ENCODE results near the gene GUCY2D. TPM values are rescaled to one million over a fixed set of nuclear protein-coding genes. Genes with fewer than 3 reads are reported as not detected.

GUCY2D gene
- total RNA-seq, 1 donor: not detected

- H3K4me3 ChIP-seq (ENCODE audit: low read depth, low read length): no peak overlapping the region
- no peak for DNase-seq (ENCODE audit: low read depth)
- TF ChIP-seq, protein P1, sequence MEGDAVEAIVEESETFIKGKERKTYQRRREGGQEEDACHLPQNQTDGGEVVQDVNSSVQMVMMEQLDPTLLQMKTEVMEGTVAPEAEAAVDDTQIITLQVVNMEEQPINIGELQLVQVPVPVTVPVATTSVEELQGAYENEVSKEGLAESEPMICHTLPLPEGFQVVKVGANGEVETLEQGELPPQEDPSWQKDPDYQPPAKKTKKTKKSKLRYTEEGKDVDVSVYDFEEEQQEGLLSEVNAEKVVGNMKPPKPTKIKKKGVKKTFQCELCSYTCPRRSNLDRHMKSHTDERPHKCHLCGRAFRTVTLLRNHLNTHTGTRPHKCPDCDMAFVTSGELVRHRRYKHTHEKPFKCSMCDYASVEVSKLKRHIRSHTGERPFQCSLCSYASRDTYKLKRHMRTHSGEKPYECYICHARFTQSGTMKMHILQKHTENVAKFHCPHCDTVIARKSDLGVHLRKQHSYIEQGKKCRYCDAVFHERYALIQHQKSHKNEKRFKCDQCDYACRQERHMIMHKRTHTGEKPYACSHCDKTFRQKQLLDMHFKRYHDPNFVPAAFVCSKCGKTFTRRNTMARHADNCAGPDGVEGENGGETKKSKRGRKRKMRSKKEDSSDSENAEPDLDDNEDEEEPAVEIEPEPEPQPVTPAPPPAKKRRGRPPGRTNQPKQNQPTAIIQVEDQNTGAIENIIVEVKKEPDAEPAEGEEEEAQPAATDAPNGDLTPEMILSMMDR (IDR thresholded peaks at IDR 0.05; ENCODE audit: insufficient read depth, low read depth, low read length): no peak
Measured at GRCh38 chr17:8003594-8004181, 1.3 kb downstream of the GUCY2D start.

DNA sequence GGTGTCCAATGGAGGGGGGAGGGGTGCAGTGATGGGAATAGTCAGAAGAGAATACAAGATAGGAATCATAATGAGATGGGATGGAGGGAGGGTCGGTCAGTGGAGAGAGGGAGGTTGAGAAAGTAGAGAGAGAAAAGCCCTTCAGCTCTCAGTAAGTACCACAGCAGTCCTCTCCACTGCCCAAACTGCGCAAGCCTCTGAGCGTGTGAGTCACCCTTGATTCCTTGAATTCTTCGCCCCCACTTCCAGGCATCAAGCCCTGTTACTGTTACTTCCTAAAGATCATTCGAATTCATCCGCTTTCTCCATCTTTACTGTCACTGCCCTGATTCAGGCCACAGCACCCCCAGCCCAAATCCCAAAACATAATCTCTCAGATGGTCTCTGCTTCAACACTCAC, 2.5 kb downstream of the GUCY2D start:
- peak; percentile 43 for DNase-seq (ENCODE audit: low read depth)
- H3K4me3 ChIP-seq (ENCODE audit: low read depth, low read length): no peak overlapping the region
- TF ChIP-seq, protein P1 (IDR thresholded peaks at IDR 0.05; ENCODE audit: insufficient read depth, low read depth, low read length): no peak

- H3K4me3 ChIP-seq (ENCODE audit: low read depth, low read length): no peak overlapping the region
- no peak for DNase-seq (ENCODE audit: low read depth)
- TF ChIP-seq, protein P1 (IDR thresholded peaks at IDR 0.05; ENCODE audit: insufficient read depth, low read depth, low read length): no peak
Measured at GRCh38 chr17:8005357-8005756, 2.9 kb downstream of the GUCY2D start.

GRCh38 chr17:8005967-8006730, 3.7 kb downstream of the GUCY2D start:
- no peak overlapping the region for H3K4me3 ChIP-seq (ENCODE audit: low read depth, low read length)
- TF ChIP-seq, protein P1 (IDR thresholded peaks at IDR 0.05; ENCODE audit: insufficient read depth, low read depth, low read length): no peak
- no peak for DNase-seq (ENCODE audit: low read depth)

DNA sequence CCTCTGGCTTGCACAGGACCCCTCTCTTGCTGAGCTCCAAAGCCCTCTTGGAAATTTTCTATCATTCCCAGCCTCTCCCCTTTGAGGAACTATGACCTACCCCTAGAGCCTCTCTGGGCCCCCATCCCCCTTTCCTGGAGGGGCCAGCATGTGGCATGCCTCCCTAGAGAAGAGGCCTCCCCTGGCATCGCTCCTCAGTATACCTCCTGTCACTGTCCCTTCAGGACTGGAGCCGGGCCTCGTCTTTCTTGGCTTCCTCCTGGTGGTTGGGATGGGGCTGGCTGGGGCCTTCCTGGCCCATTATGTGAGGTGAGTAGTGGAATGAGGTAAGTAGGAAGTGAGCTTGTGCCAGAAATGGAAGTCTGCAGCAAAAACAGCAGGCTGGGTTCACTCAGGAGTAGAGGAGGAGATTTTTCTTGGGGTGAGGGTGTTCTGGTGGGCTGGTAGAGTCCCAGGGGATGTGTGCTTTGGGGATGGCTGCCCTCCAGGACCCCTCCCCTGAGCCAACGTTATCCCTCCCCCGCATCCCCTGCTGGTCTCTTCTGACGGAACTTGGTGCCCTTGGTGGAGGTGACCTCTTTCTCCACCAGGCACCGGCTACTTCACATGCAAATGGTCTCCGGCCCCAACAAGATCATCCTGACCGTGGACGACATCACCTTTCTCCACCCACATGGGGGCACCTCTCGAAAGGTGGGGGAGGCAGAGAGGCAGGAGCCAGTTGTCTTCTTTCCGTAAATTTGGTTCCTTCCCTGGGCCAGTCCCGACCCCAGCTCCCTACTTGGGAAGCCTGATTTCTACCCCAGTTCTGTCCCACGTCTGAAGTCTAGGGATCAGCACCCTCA, 4.6 kb downstream of the GUCY2D start:
- TF ChIP-seq, protein P1 (IDR thresholded peaks at IDR 0.05; ENCODE audit: insufficient read depth, low read depth, low read length): no peak
- H3K4me3 ChIP-seq (ENCODE audit: low read depth, low read length): no peak overlapping the region
- no peak for DNase-seq (ENCODE audit: low read depth)

DNA sequence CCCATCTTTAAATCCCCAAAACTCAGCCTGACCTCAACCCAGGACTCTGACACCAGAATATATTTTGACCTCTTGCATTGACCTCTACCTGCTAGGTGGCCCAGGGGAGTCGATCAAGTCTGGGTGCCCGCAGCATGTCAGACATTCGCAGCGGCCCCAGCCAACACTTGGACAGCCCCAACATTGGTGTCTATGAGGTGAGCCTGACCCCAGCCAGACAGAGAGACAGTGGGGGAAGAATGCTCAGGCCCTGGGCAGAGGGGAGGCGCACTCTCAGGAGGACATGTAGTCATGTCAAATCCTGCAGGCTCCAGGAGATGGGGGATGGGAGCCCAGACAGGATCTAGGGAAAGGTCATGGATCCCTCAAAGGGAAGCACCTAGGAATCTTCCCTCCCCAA, 5.4 kb downstream of the GUCY2D start:
- TF ChIP-seq, protein P1 (IDR thresholded peaks at IDR 0.05; ENCODE audit: insufficient read depth, low read depth, low read length): no peak
- DNase-seq (ENCODE audit: low read depth): no peak
- no peak overlapping the region for H3K4me3 ChIP-seq (ENCODE audit: low read depth, low read length)
